SJSA1 (cell line): ENCODE data around the gene ZSWIM9. TPM values are rescaled to one million over a fixed set of nuclear protein-coding genes. Genes with fewer than 3 reads are reported as not detected.
A peak's percentile ranks its signal among the peaks of the same experiment; 100 is the strongest.

Source experiments
- DNase-seq, 2 experiments: peaks; one replicate each; pipeline ENCODE4 v3.0.0-alpha.2; 2015 to 2020; ENCODE audit warnings: low spot score in 2 of 2, low read depth in 1 of 2
- H3K27ac ChIP-seq: fragments of 250-450 bp; sonication (Bioruptor Pico); 2 replicates; pipeline ENCODE4 v1.5.1; 2020; ENCODE audit warnings: mild to moderate bottlenecking, moderate library complexity
- H3K27me3 ChIP-seq: fragments of 250-450 bp; sonication (Bioruptor Pico); replicated peaks from 2 replicates; pipeline ENCODE4 v1.5.1; 2020; ENCODE audit warnings: mild to moderate bottlenecking, moderate library complexity
- H3K36me3 ChIP-seq: fragments of 250-450 bp; sonication (Bioruptor Pico); 2 replicates; pipeline ENCODE4 v1.5.1; 2020; ENCODE audit warnings: mild to moderate bottlenecking
- H3K4me1 ChIP-seq: fragments of 250-450 bp; sonication (Bioruptor Pico); replicated peaks from 2 replicates; pipeline ENCODE4 v1.6.1; 2021; ENCODE audit warnings: mild to moderate bottlenecking
- H3K4me3 ChIP-seq: fragments of 250-450 bp; sonication (Bioruptor Pico); 2 replicates; pipeline ENCODE4 v1.5.1; 2020; ENCODE audit warnings: mild to moderate bottlenecking
- H3K9me3 ChIP-seq: fragments of 250-450 bp; sonication (Bioruptor Pico); replicated peaks from 2 replicates; pipeline ENCODE4 v1.5.1; 2020; ENCODE audit warnings: mild to moderate bottlenecking
- total RNA-seq: library from RNA; depleted of rRNA; stranded (reverse); fragments of >200 nt; shearing (Covaris generic); gene quantifications from 2 replicates; pipeline ENCODE4 v1.2.3, GENCODE V29; 2014

The ZSWIM9 gene
- total RNA-seq, 1 experiment from 2014 or later: 2.9 TPM

- H3K4me1 ChIP-seq: no peaks in the 10 kb centered on the region
- H3K36me3 ChIP-seq: peaks cover 58% of the 10 kb centered on the region
- DNase-seq: no peak
- no peak overlapping the region for H3K4me3 ChIP-seq
- H3K27ac ChIP-seq: no peak overlapping the region
- H3K9me3 ChIP-seq: no peaks in the 10 kb centered on the region
- H3K27me3 ChIP-seq: no peaks in the 10 kb centered on the region
Measured at GRCh38 chr19:48149430-48149829, 21.1 kb upstream of the ZSWIM9 start.

DNA sequence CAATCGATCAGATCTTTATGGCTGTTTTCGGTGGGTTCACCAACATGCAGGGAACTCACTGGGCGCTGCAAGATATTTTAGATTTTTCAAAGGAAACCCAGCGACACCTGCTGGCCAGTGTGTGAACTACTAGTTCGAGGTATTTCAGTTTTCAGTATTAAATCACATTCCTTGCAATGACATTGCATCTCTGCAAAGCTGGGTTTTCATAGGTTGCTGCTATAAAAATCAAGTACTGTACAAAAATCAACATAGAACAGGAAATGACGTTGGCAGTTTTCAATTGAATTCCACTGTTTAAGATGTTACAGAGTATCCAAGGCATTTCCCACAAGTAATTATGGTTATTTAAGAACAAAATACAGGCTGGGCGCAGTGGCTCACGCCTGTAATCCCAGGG lies 17.9 kb upstream of the ZSWIM9 start:
- H3K9me3 ChIP-seq: no peaks in the 10 kb centered on the region
- peak overlapping the region; percentile 67 for H3K27ac ChIP-seq
- no peaks in the 10 kb centered on the region for H3K27me3 ChIP-seq
- peaks cover 59% of the 10 kb centered on the region for H3K36me3 ChIP-seq
- H3K4me3 ChIP-seq: no peak overlapping the region
- H3K4me1 ChIP-seq: no peaks in the 10 kb centered on the region
- peak; percentile 59 to 72 for DNase-seq

DNA sequence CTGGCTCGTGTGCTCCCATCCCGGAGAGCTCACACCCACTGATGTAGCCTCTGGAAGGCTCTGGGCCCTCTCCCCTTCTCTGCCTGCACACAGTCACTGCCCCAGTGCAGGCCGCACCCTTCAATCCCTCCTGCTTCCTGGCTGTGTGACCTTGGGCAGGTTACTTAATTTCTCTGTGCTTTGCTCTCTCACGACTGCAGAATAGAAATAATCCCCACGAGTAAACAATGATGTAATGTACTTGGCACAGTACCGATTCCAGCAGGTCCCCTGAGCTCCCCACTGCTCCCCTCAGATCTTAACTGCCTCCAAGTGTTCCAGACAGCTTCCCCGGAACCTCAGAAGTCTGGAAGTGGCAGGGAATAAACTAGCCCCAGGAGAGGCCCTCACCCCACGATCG lies 16.5 kb upstream of the ZSWIM9 start:
- Histone ChIP-seq H3K27ac (no peak overlapping the region), H3K4me1 (no peaks in the 10 kb centered on the region), H3K27me3 (no peaks in the 10 kb centered on the region), H3K4me3 (no peak overlapping the region), H3K36me3 (peaks cover 58% of the 10 kb centered on the region), H3K9me3 (no peaks in the 10 kb centered on the region)
- DNase-seq: no peak

DNA sequence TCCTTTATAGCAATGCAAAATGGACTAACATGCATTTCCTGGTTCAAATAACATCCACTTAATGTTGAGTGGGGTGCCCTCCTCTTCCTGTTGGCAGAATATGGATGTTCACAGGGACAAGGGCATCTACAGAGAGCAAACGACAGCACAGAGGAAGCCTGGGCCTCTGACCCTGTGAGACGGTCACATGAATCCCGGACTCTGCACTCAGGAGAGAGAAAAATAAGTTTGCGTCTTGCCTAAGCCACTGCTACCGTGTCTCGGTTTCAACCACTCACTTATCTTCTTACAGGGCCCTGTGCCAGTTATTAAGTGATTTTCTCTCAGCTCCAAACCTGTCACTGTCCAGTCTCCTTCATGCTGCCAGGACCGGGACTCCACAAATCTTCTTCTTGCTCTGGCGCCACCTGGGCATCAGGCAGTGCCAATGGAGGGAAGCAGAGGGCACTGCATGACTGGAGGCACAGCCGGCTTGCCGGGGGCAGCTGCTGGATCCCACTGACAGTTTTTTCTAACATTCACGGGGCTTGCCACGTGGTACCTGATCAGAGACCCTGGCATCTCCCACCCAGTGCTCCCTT lies 12.2 kb upstream of the ZSWIM9 start:
- H3K36me3 ChIP-seq: peaks cover 54% of the 10 kb centered on the region
- DNase-seq: no peak
- no peak overlapping the region for H3K27ac ChIP-seq

DNA sequence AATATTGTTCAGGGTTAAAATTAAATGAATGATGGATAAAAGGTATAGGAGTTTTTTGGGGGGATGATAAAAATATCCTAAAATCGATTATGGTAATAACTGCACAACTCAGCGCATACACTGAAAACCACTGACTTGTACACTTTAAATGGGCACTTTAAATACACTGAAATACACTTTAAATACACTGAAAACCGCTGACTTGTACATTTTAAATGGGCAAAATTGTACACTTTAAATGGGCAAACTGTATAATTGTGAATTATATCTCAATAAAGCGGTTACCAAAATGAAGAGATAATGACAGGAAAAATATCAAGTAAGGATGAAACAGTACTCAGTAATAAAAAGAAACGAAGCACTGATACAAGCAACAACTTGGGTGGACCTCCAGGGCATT lies 1.8 kb upstream of the ZSWIM9 start:
- H3K27ac ChIP-seq: no peak overlapping the region
- no peak for DNase-seq
- no peaks in the 10 kb centered on the region for H3K9me3 ChIP-seq
- H3K27me3 ChIP-seq: no peaks in the 10 kb centered on the region
- peaks cover 18% of the 10 kb centered on the region for H3K36me3 ChIP-seq
- H3K4me3 ChIP-seq: no peak overlapping the region
- H3K4me1 ChIP-seq: peaks cover 10% of the 10 kb centered on the region

More for the DNA sequence above, 12.2 kb upstream of the ZSWIM9 start:
- Histone ChIP-seq H3K4me1 (no peaks in the 10 kb centered on the region), H3K27me3 (no peaks in the 10 kb centered on the region), H3K9me3 (no peaks in the 10 kb centered on the region), H3K4me3 (no peak overlapping the region)

DNA sequence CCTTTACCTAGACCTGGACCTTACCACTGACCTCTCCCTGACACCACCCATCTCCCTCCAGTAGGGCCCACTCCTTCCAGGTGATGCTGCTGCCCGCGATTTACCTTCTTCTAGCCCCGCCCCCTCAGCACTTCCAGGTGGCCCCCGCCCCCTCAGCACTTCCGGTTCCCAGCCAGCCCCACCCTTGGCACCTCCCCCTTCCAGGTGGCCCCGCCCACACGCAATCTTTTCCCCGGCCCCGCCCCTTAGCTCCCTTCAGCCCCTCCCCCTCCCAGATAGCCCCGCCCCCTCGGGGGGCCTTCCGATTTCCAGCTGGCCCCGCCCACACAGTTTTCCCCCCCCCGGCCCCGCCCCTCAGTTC lies 922 bp upstream of the ZSWIM9 start:
- DNase-seq: peak in 1 of 2 experiments; percentile 79
- no peak overlapping the region for H3K27ac ChIP-seq

DNA sequence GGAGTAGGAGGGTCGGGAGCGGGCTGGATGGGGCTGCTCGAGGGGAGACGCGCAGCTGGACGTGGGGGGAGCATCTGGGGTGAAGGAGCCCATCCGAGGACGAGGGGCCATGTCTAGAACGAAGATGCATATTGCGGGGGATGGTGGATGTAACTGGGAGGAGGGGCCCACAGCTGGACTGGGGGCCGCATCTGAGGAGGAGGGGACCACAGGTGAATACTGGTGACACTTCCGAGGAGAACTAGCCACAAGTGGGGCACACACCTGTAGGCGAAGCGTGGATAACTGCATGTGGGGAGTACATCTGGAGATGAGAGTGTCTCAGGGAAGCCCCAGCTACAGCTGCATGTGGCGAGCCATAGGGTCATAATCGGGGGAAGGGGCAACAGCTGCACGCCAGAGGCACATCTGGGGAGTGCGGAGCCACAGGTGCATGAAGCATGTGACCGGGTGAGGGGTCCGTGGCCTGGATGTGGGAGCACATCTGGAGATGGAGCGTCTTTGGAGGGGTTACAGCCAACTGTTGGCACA lies 402 bp downstream of the ZSWIM9 start:
- Histone ChIP-seq H3K27ac (no peak overlapping the region), H3K36me3 (peaks cover 17% of the 10 kb centered on the region), H3K9me3 (no peaks in the 10 kb centered on the region), H3K27me3 (no peaks in the 10 kb centered on the region), H3K4me3 (peak overlapping the region; percentile 75), H3K4me1 (peaks cover 10% of the 10 kb centered on the region)
- DNase-seq: peak in 1 of 2 experiments; percentile 12

More for the DNA sequence above, 922 bp upstream of the ZSWIM9 start:
- H3K4me3 ChIP-seq: peak overlapping the region; percentile 75
- no peaks in the 10 kb centered on the region for H3K9me3 ChIP-seq
- H3K27me3 ChIP-seq: no peaks in the 10 kb centered on the region
- H3K36me3 ChIP-seq: peaks cover 19% of the 10 kb centered on the region
- peaks cover 10% of the 10 kb centered on the region for H3K4me1 ChIP-seq

DNA sequence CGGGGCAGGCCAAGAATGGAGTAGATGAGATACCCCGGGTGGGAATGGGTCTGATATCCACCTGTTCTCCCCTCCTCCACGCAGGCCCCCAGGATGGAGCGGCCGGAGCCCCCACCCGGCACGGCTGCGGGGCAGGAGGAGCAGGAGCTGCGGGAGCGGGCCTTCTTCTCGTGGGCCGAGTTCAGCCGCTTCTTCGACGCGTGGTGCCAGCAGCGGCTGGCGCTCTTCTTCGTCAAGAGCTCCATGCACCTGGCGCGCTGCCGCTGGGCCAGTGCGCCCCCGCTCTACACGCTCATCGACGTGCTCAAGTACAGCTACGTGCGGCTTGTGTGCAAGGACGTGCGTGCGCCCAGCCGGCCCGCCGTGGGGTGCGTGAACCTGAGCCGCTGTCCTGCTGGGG lies 1.2 kb downstream of the ZSWIM9 start:
- Histone ChIP-seq H3K27me3 (no peaks in the 10 kb centered on the region), H3K27ac (no peak overlapping the region), H3K4me1 (peaks cover 10% of the 10 kb centered on the region), H3K9me3 (no peaks in the 10 kb centered on the region), H3K4me3 (no peak overlapping the region), H3K36me3 (peaks cover 20% of the 10 kb centered on the region)
- no peak for DNase-seq

DNA sequence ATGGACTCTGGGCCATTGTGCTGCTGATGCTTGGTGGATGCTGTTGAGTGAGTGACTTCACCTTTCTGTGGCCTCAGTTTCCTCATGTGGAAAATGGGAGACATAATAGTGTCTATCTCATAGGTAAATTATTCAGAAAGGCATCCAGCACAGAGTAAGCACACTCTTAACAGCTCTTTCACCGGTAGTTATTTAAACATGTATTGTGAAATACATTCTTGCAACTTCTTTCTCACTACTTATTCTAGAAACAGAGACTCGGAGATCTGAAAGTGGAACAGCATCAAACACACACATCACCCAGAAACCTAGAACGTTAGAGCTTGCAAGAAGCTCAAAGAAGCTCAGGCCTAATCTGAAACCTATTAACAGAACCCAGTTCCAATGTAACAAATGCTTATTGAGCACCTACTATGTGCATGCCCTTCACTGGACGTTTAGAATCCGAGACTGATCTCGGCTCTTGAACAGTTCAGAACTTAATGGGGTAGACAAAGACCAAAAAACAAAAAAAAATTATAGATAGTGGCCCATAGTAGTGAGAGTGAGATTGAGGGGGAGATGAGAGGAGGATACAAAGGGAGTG lies 4.1 kb downstream of the ZSWIM9 start:
- no peak for DNase-seq
- Histone ChIP-seq H3K27me3 (no peaks in the 10 kb centered on the region), H3K4me3 (no peak overlapping the region)

DNA sequence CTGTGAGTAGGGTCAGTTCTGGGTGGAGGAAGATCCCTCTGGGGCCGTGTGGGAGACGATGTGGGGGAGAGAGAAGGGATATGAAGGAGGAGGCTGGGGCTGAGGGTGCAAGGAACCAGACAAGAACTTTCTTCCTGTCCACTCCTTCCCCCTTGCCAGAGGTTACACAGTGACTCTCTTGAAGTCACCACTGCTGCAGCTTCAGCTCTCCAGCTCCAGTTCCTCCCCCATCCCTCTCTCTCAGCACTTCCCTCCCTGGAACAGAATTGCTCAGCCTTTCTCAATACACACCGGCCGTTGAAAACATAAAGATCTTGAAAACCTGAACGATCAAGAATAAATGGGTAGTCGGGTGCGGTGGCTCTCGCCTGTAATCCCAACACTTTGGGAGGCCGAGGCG lies 5.1 kb downstream of the ZSWIM9 start:
- Histone ChIP-seq H3K27ac (no peak overlapping the region), H3K27me3 (no peaks in the 10 kb centered on the region), H3K36me3 (peaks cover 20% of the 10 kb centered on the region), H3K4me1 (peaks cover 6% of the 10 kb centered on the region), H3K4me3 (no peak overlapping the region), H3K9me3 (no peaks in the 10 kb centered on the region)
- DNase-seq: no peak

More for the DNA sequence above, 4.1 kb downstream of the ZSWIM9 start:
- no peaks in the 10 kb centered on the region for H3K9me3 ChIP-seq
- peaks cover 6% of the 10 kb centered on the region for H3K4me1 ChIP-seq
- H3K27ac ChIP-seq: no peak overlapping the region
- H3K36me3 ChIP-seq: peaks cover 20% of the 10 kb centered on the region

- no peak overlapping the region for H3K4me3 ChIP-seq
- H3K9me3 ChIP-seq: 0 out of 2 replicates have a peak, but pooled peaks cover 1% of the 10 kb centered on the region
- H3K27me3 ChIP-seq: no peaks in the 10 kb centered on the region
- H3K4me1 ChIP-seq: peaks cover 1% of the 10 kb centered on the region
- no peak overlapping the region for H3K27ac ChIP-seq
- DNase-seq: no peak
- H3K36me3 ChIP-seq: peaks cover 20% of the 10 kb centered on the region
Measured at GRCh38 chr19:48176226-48176625, 5.7 kb downstream of the ZSWIM9 start.

DNA sequence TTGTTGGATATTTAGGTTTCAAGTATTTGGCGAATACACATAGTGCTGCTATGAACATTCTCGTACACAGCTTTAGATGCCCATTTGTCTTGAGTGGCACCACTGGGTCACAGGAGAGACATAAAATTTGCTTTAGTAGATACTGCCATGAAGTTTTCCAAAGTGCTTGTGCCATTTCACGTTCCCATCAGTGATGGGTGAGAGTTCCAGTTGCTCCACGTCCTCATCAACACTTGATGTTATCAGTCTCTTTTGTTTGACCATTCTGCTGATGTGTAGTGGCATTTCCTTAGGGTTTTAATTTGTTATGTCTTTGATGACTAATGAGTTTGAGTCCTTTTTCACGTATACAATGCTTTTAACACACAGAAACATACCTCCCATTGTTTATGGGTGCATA lies 11.0 kb downstream of the ZSWIM9 start:
- Histone ChIP-seq H3K4me3 (no peak overlapping the region), H3K9me3 (0 out of 2 replicates have a peak, but pooled peaks cover 3% of the 10 kb centered on the region), H3K4me1 (no peaks in the 10 kb centered on the region), H3K36me3 (peaks cover 5% of the 10 kb centered on the region; the same call in 1 of the 2 replicates), H3K27me3 (no peaks in the 10 kb centered on the region), H3K27ac (no peak overlapping the region)
- no peak for DNase-seq

GRCh38 chr19:48182434-48182833 lies 12.0 kb downstream of the ZSWIM9 start:
- Histone ChIP-seq H3K27me3 (no peaks in the 10 kb centered on the region), H3K4me1 (no peaks in the 10 kb centered on the region), H3K27ac (no peak overlapping the region), H3K9me3 (0 out of 2 replicates have a peak, but pooled peaks cover 3% of the 10 kb centered on the region), H3K4me3 (no peak overlapping the region), H3K36me3 (peaks cover 5% of the 10 kb centered on the region; the same call in 1 of the 2 replicates)
- no peak for DNase-seq

- DNase-seq: no peak
- Histone ChIP-seq H3K36me3 (peaks cover 5% of the 10 kb centered on the region; the same call in 1 of the 2 replicates), H3K4me1 (no peaks in the 10 kb centered on the region), H3K27ac (no peak overlapping the region), H3K27me3 (no peaks in the 10 kb centered on the region), H3K4me3 (no peak overlapping the region), H3K9me3 (0 out of 2 replicates have a peak, but pooled peaks cover 3% of the 10 kb centered on the region)
Measured at GRCh38 chr19:48183356-48183755, 12.9 kb downstream of the ZSWIM9 start.
